Tibial nerve (tissue), 4 donors: ENCODE measurements around the gene GRK2.

Experiments
- EP300 ChIP-seq, 2 donors: sonication (generic); formaldehyde crosslinking; IDR thresholded peaks; one replicate each; pipeline ENCODE4 v1.6.1; 2017; ENCODE audit warnings: antibody characterized with exemption in 2 of 2, mild to moderate bottlenecking in 1 of 2
- POLR2A ChIP-seq, 2 donors: fragments of 450-650 bp; IDR thresholded peaks; one replicate each; pipeline ENCODE4 v1.6.1; 2017; ENCODE audit warnings: antibody characterized with exemption in 2 of 2, mild to moderate bottlenecking in 2 of 2, moderate library complexity in 2 of 2
- TF ChIP-seq, protein P1 (sequence below), 5 experiments: fragments of 200-600 bp in 3 of 5; fragments of 450-650 bp in 2 of 5; sonication (generic) in 3 of 5; IDR thresholded peaks; one replicate each; pipeline ENCODE4 v1.5.1; 2016 to 2019; ENCODE audit warnings: antibody characterized with exemption in 5 of 5, mild to moderate bottlenecking in 3 of 5, moderate library complexity in 2 of 5

DNA sequence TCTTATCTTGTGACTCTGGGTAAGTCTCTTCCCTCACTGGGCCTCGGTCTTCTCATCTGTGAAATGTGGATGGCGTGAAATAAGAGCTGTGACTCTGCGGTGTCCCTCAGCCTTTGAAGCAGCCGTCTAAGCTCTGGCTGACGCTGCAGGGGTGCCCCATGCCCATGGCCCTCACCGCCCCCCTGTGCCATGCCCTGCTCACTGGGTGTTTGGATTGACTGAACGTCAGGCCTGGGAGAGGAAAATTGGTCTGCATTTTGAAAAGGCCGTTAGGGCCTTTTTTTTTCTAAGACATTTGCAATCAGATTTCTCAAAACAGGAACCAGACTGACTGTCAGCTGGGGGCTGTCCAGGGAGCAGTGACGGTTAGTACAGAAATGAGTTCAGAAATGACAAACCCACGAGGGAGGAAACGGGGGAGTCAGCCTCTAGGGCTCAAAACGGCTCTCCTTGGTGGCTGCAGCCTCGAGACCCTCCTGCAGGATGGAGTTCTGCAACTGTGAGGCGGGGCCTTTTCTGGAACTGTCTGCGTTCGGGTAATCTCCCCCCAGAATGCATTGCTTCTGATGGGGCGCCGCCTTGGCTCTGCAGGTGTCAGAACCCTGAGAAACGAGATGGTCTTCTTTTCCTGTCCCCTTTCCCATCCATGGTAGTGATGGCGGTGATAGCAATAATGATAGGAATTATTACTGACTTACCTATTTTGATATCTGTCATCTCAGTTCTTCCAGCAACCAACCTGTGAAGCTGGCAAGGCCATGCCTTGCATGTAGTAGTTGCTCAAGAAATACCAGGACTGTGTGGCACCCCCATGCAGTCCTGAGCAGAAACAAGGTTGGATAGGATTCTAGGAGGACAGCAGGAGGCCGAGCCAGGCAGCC, 2.0 kb downstream of the GRK2 start:
- TF ChIP-seq, protein P1, sequence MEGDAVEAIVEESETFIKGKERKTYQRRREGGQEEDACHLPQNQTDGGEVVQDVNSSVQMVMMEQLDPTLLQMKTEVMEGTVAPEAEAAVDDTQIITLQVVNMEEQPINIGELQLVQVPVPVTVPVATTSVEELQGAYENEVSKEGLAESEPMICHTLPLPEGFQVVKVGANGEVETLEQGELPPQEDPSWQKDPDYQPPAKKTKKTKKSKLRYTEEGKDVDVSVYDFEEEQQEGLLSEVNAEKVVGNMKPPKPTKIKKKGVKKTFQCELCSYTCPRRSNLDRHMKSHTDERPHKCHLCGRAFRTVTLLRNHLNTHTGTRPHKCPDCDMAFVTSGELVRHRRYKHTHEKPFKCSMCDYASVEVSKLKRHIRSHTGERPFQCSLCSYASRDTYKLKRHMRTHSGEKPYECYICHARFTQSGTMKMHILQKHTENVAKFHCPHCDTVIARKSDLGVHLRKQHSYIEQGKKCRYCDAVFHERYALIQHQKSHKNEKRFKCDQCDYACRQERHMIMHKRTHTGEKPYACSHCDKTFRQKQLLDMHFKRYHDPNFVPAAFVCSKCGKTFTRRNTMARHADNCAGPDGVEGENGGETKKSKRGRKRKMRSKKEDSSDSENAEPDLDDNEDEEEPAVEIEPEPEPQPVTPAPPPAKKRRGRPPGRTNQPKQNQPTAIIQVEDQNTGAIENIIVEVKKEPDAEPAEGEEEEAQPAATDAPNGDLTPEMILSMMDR (IDR thresholded peaks at IDR 0.05), result no peak
- TF ChIP-seq POLR2A (IDR thresholded peaks at IDR 0.05), result no peak
- TF ChIP-seq EP300 (IDR thresholded peaks at IDR 0.05), result no peak
